Loucy (cell line): ENCODE data around the gene TUBA4B.

ENCODE experiments used
- H2AFZ ChIP-seq: fragments of 200-600 bp; sonication (generic); 2 replicates; pipeline ENCODE4 v1.6.0; 2016; ENCODE audit warnings: antibody characterized with exemption, mild to moderate bottlenecking, low read length, moderate library complexity
- H3F3A ChIP-seq: fragments of 200-600 bp; 2 replicates; pipeline ENCODE4 v1.6.0; 2016; ENCODE audit warnings: antibody characterized with exemption, low read depth, mild to moderate bottlenecking
- H3K27me3 ChIP-seq: fragments of 200-600 bp; sonication (generic); 2 replicates; pipeline ENCODE4 v1.6.1; 2014; ENCODE audit warnings: low read length, mild to moderate bottlenecking; ENCODE audit not compliant: insufficient read depth, poor library complexity, severe bottlenecking
- H3K36me3 ChIP-seq: fragments of 200-600 bp; sonication (generic); 2 replicates; pipeline ENCODE4 v1.6.1; 2016; ENCODE audit warnings: low read length; ENCODE audit not compliant: insufficient read depth
- H3K4me1 ChIP-seq: fragments of 200-600 bp; sonication (generic); 2 replicates; pipeline ENCODE4 v1.5.1; 2014; ENCODE audit warnings: low read length, mild to moderate bottlenecking; ENCODE audit not compliant: insufficient read depth, poor library complexity, severe bottlenecking
- H3K4me2 ChIP-seq: fragments of 200-600 bp; sonication (generic); 2 replicates; pipeline ENCODE4 v1.6.0; 2014; ENCODE audit warnings: antibody characterized with exemption, low read length, low read depth, mild to moderate bottlenecking; ENCODE audit not compliant: poor library complexity, severe bottlenecking
- H3K4me3 ChIP-seq: fragments of 200-600 bp; sonication (generic); 2 replicates; pipeline ENCODE4 v1.5.1; 2014; ENCODE audit warnings: low read length, mild to moderate bottlenecking, mixed read lengths; ENCODE audit not compliant: poor library complexity, severe bottlenecking
- H3K79me2 ChIP-seq: fragments of 200-600 bp; sonication (generic); 2 replicates; pipeline ENCODE4 v1.6.1; 2014; ENCODE audit warnings: low read length; ENCODE audit not compliant: insufficient read depth
- H3K9ac ChIP-seq: fragments of 200-600 bp; sonication (generic); 2 replicates; pipeline ENCODE4 v1.6.0; 2014; ENCODE audit warnings: mild to moderate bottlenecking, low read depth, low read length, moderate library complexity; ENCODE audit not compliant: poor library complexity, severe bottlenecking
- H3K9me2 ChIP-seq: fragments of 200-600 bp; sonication (generic); replicated peaks from 2 replicates; pipeline ENCODE4 v1.6.1; 2016; ENCODE audit warnings: low read depth, low read length, mixed read lengths
- H3K9me3 ChIP-seq: fragments of 200-600 bp; sonication (generic); 2 replicates; pipeline ENCODE4 v1.6.1; 2014; ENCODE audit warnings: mild to moderate bottlenecking, antibody characterized with exemption, low read length, low read depth; ENCODE audit not compliant: insufficient read depth
- H4K20me1 ChIP-seq: fragments of 200-600 bp; sonication (generic); 2 replicates; pipeline ENCODE4 v1.6.0; 2014; ENCODE audit warnings: antibody characterized with exemption, low read length, mild to moderate bottlenecking; ENCODE audit not compliant: insufficient read depth, poor library complexity, severe bottlenecking
- EZH2phosphoT487 ChIP-seq: fragments of 200-600 bp; IDR thresholded peaks from 2 replicates; pipeline ENCODE4 v1.6.1; 2018; ENCODE audit warnings: antibody characterized with exemption, mild to moderate bottlenecking, moderate library complexity, borderline replicate concordance
- TF ChIP-seq, protein P1 (sequence below): fragments of 200-600 bp; sonication (generic); conservative IDR thresholded peaks from 2 replicates; pipeline ENCODE4 v1.5.1; 2014; ENCODE audit warnings: mild to moderate bottlenecking, antibody characterized with exemption, low read length

Gene TUBA4B

DNA sequence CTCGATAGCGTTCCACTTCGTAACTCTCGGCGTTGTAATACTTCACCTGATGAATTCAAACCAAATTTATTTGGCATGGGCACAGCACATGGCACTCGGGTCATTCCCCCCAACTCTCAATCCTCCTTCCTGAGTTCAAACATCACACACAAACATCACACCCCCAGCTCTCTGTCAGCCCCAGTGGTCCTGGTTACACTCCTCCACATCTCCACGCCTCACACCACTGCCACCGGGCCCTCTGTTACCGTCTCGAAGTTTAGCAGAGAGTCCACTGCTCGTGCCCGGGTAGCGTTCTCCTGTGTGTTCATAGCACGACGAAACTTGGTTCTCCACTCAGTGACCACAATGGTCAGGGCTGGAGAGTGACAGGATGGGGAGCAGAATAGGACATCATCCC, 38.9 kb upstream of the TUBA4B start:
- H3K79me2 ChIP-seq = no peaks in the 10 kb centered on the region
- no peaks in the 10 kb centered on the region for H3K27me3 ChIP-seq
- H2AFZ ChIP-seq = no peak overlapping the region
- no peaks in the 10 kb centered on the region for H3K9me2 ChIP-seq
- no peaks in the 10 kb centered on the region for H3K36me3 ChIP-seq
- H3K9ac ChIP-seq = no peak overlapping the region
- no peaks in the 10 kb centered on the region for H3K9me3 ChIP-seq
- TF ChIP-seq, protein P1, sequence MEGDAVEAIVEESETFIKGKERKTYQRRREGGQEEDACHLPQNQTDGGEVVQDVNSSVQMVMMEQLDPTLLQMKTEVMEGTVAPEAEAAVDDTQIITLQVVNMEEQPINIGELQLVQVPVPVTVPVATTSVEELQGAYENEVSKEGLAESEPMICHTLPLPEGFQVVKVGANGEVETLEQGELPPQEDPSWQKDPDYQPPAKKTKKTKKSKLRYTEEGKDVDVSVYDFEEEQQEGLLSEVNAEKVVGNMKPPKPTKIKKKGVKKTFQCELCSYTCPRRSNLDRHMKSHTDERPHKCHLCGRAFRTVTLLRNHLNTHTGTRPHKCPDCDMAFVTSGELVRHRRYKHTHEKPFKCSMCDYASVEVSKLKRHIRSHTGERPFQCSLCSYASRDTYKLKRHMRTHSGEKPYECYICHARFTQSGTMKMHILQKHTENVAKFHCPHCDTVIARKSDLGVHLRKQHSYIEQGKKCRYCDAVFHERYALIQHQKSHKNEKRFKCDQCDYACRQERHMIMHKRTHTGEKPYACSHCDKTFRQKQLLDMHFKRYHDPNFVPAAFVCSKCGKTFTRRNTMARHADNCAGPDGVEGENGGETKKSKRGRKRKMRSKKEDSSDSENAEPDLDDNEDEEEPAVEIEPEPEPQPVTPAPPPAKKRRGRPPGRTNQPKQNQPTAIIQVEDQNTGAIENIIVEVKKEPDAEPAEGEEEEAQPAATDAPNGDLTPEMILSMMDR = no peak
- TF ChIP-seq EZH2phosphoT487 = no peak
- H3K4me2 ChIP-seq = no peak overlapping the region
- H3K4me1 ChIP-seq = peaks cover 10% of the 10 kb centered on the region
- H4K20me1 ChIP-seq = no peaks in the 10 kb centered on the region
- H3F3A ChIP-seq = no peaks in the 10 kb centered on the region
- no peak overlapping the region for H3K4me3 ChIP-seq

DNA sequence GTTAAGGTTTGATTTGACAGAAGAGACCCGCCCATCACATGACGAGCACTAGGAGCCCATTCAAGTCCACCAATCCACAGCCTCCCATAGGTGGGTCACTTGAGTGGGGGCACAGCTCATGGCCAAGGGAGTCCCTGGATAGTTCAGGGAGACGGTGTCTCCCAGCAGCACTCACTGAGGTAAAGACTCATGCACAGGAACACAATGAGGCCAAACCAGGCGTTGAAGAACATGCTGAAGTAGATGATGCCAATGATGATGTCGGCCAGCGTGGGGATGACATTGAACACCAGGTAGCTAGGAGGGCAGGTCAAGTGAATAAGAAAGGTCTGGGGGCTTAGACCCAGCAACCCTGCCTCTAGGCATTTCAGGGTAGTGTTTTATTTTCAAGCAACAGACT, 38.3 kb upstream of the TUBA4B start:
- Histone ChIP-seq H3K36me3 (no peaks in the 10 kb centered on the region), H3K79me2 (no peaks in the 10 kb centered on the region), H3K9ac (no peak overlapping the region), H3K4me1 (peaks cover 10% of the 10 kb centered on the region), H4K20me1 (no peaks in the 10 kb centered on the region), H3K9me3 (no peaks in the 10 kb centered on the region), H3F3A (no peaks in the 10 kb centered on the region), H3K4me3 (no peak overlapping the region), H2AFZ (no peak overlapping the region), H3K9me2 (no peaks in the 10 kb centered on the region), H3K4me2 (no peak overlapping the region), H3K27me3 (no peaks in the 10 kb centered on the region)
- no peak for TF ChIP-seq EZH2phosphoT487
- TF ChIP-seq, protein P1 = no peak

DNA sequence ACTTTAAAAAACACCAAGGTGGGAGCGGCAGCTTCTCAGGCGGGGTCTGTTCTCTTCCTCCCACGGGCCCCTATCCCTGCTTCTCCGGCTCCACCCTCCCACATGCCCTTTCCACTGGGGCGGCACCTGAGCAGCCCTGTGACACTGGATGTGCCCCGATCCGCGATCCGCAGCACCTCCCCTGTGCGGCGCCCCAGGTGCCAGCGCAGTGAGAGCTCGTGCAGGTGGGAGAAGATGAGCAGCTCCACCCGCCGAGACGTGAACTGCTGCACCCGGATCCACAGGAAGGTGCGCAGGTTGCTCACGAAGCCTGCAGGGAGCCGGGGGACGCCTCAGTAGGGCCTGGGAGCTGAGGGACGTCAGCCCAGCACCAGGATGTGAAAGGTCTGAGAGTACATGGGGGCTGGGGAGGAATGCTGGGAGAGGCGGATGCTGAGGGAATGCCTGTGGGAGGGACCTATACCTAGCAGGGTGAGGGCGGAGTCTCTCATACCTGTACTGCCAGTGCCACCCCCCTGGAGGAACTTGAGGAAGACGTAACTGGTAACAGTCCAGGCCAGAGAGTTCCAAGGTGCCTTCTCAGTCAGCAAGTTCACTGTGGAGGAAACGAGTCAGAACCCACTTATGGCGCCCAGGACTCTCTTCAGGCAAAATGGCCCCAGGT, 37.0 kb upstream of the TUBA4B start:
- H3K36me3 ChIP-seq = peaks cover 9% of the 10 kb centered on the region; the same call in 1 of the 2 replicates
- H3K9me3 ChIP-seq = no peaks in the 10 kb centered on the region
- no peak overlapping the region for H3K4me3 ChIP-seq
- H3K4me2 ChIP-seq = no peak overlapping the region
- H3K4me1 ChIP-seq = peaks cover 10% of the 10 kb centered on the region
- no peaks in the 10 kb centered on the region for H3F3A ChIP-seq
- H3K9ac ChIP-seq = no peak overlapping the region
- H2AFZ ChIP-seq = no peak overlapping the region
- H4K20me1 ChIP-seq = no peaks in the 10 kb centered on the region
- TF ChIP-seq EZH2phosphoT487 = no peak
- TF ChIP-seq, protein P1 = no peak
- no peaks in the 10 kb centered on the region for H3K9me2 ChIP-seq
- no peaks in the 10 kb centered on the region for H3K79me2 ChIP-seq
- no peaks in the 10 kb centered on the region for H3K27me3 ChIP-seq
